Liver (tissue), 9 donors: Measurements from ENCODE around the gene COL12A1. TPM values are rescaled to one million over a fixed set of nuclear protein-coding genes. Genes with fewer than 3 reads are reported as not detected.

Source experiments
- DNase-seq: peaks from one replicate; pipeline ENCODE4 v3.0.0-alpha.2; 2017; ENCODE audit warnings: low spot score
- H3K27ac ChIP-seq, 2 donors: one replicate each; pipeline ENCODE4 v1.7.0; 2013; ENCODE audit warnings: inconsistent platforms in 2 of 2, low read length in 2 of 2, control low read depth in 1 of 2, low read depth in 1 of 2, mild to moderate bottlenecking in 1 of 2
- H3K27me3 ChIP-seq, 4 donors: one replicate each; pipeline versions ENCODE4 v1.6.1 to v1.7.0; 2013; ENCODE audit warnings: low read length in 3 of 4, inconsistent platforms in 1 of 4, mild to moderate bottlenecking in 1 of 4, moderate library complexity in 1 of 4; ENCODE audit not compliant: control insufficient read depth in 4 of 4, insufficient read depth in 4 of 4
- H3K36me3 ChIP-seq, 4 donors: one replicate each; pipeline versions ENCODE4 v1.6.1 to v1.7.0; 2013; ENCODE audit warnings: low read length in 3 of 4, mild to moderate bottlenecking in 3 of 4, low read depth in 1 of 4, moderate library complexity in 1 of 4; ENCODE audit not compliant: control insufficient read depth in 4 of 4, insufficient read depth in 3 of 4
- H3K4me1 ChIP-seq, 4 donors: one replicate each; pipeline versions ENCODE4 v1.6.1 to v1.7.0; 2013; ENCODE audit warnings: low read length in 3 of 4, mild to moderate bottlenecking in 3 of 4, moderate library complexity in 1 of 4; ENCODE audit not compliant: control insufficient read depth in 4 of 4, insufficient read depth in 4 of 4
- H3K4me3 ChIP-seq, 3 donors: one replicate each; pipeline versions ENCODE4 v1.6.1 to v1.7.0; 2013; ENCODE audit warnings: low read length in 3 of 3, control low read depth in 1 of 3, low read depth in 1 of 3, mild to moderate bottlenecking in 1 of 3
- H3K9ac ChIP-seq, 2 donors: one replicate each; pipeline ENCODE4 v1.7.0; 2013; ENCODE audit warnings: low read length in 2 of 2, mild to moderate bottlenecking in 2 of 2, moderate library complexity in 2 of 2, control low read depth in 1 of 2, low read depth in 1 of 2
- H3K9me3 ChIP-seq, 4 donors: one replicate each; pipeline versions ENCODE4 v1.6.1 to v1.7.0; 2013; ENCODE audit warnings: low read length in 3 of 4; ENCODE audit not compliant: control insufficient read depth in 4 of 4
- ATF3 ChIP-seq: IDR thresholded peaks from 2 replicates; pipeline ENCODE4 v1.6.1; 2016; ENCODE audit warnings: antibody characterized with exemption
- CTCF ChIP-seq: fragments of 150-350 bp; IDR thresholded peaks from 2 replicates; pipeline ENCODE4 v1.5.1; 2017; ENCODE audit warnings: improper control_type of control experiment, low read depth, low read length; ENCODE audit not compliant: missing input control
- EGR1 ChIP-seq, 2 donors: IDR thresholded peaks; 2 replicates each; pipeline ENCODE4 v1.6.1; 2016 to 2018; ENCODE audit warnings: antibody characterized with exemption in 2 of 2, low read depth in 2 of 2
- FOXA1 ChIP-seq: IDR thresholded peaks from 2 replicates; pipeline ENCODE4 v1.6.1; 2016; ENCODE audit warnings: antibody characterized with exemption
- FOXA2 ChIP-seq: IDR thresholded peaks from 2 replicates; pipeline ENCODE4 v1.6.1; 2016; ENCODE audit warnings: antibody characterized with exemption
- GABPA ChIP-seq, 2 donors: IDR thresholded peaks in 1 of 2; conservative IDR thresholded peaks in 1 of 2; 2 replicates each; pipeline ENCODE4 v1.6.1; 2016; ENCODE audit warnings: antibody characterized with exemption in 2 of 2, mild to moderate bottlenecking in 1 of 2, moderate library complexity in 1 of 2
- HNF4A ChIP-seq, 2 donors: conservative IDR thresholded peaks; 2 replicates each; pipeline ENCODE4 v1.6.1; 2016; ENCODE audit warnings: antibody characterized with exemption in 2 of 2, mild to moderate bottlenecking in 2 of 2
- HNF4G ChIP-seq: IDR thresholded peaks from 2 replicates; pipeline ENCODE4 v1.6.1; 2016; ENCODE audit warnings: antibody characterized with exemption
- JUND ChIP-seq, 2 donors: IDR thresholded peaks; 2 replicates each; pipeline ENCODE4 v1.6.1; 2016; ENCODE audit warnings: antibody characterized with exemption in 2 of 2
- MAX ChIP-seq: IDR thresholded peaks from 2 replicates; pipeline ENCODE4 v1.6.1; 2016; ENCODE audit warnings: antibody characterized with exemption
- NR2F2 ChIP-seq: IDR thresholded peaks from 2 replicates; pipeline ENCODE4 v1.6.1; 2016; ENCODE audit warnings: antibody characterized with exemption
- RAD21 ChIP-seq, 2 donors: IDR thresholded peaks; 2 replicates each; pipeline ENCODE4 v1.6.1; 2016; ENCODE audit warnings: antibody characterized with exemption in 2 of 2, mild to moderate bottlenecking in 2 of 2
- REST ChIP-seq: IDR thresholded peaks from 2 replicates; pipeline ENCODE4 v1.6.1; 2016; ENCODE audit warnings: antibody characterized with exemption, mild to moderate bottlenecking
- RXRA ChIP-seq, 2 donors: IDR thresholded peaks; 2 replicates each; pipeline ENCODE4 v1.6.1; 2017 to 2018; ENCODE audit warnings: antibody characterized with exemption in 2 of 2, mild to moderate bottlenecking in 1 of 2
- SP1 ChIP-seq: IDR thresholded peaks from 2 replicates; pipeline ENCODE4 v1.6.1; 2018; ENCODE audit warnings: antibody characterized with exemption, mild to moderate bottlenecking
- TAF1 ChIP-seq: conservative IDR thresholded peaks from 2 replicates; pipeline ENCODE4 v1.6.1; 2016; ENCODE audit warnings: antibody characterized with exemption, mild to moderate bottlenecking
- YY1 ChIP-seq: IDR thresholded peaks from 2 replicates; pipeline ENCODE4 v1.6.1; 2016; ENCODE audit warnings: antibody characterized with exemption, mild to moderate bottlenecking
- ZBTB33 ChIP-seq: IDR thresholded peaks from 2 replicates; pipeline ENCODE4 v1.6.1; 2016; ENCODE audit warnings: antibody characterized with exemption
- WGBS: extraction: QIAGEN DNeasy Blood & Tissue Kit; methylation state at CpG from one replicate; pipeline ENCODE4 v1.1.7; 2013; 5-methylcytosine and 5-hydroxymethylcytosine counted together
- polyA plus RNA-seq, 2 donors: library from polyadenylated mRNA; stranded (reverse) in 1 of 2; unstranded in 1 of 2; fragments of 200-250 nt in 1 of 2; fragments of >200 nt in 1 of 2; fragmentation: Nextera tagmentation in 1 of 2; extraction: Ambion mirVana in 1 of 2; gene quantifications; one replicate each; pipeline versions ENCODE4 v1.2.1 to v1.2.3, GENCODE V29; 2013 to 2015
- total RNA-seq, 2 donors: library from RNA; depleted of rRNA; stranded (reverse); fragments of >200 nt; gene quantifications; one replicate each; pipeline ENCODE4 v1.2.3, GENCODE V29; 2014
- donor health status: healthy.
- donor health status: healthy.
- donor health status: healthy.
- donor health status: healthy.
- donor health status: healthy.

The COL12A1 gene
- total and polyA plus RNA-seq, 4 donors: 0.15 to 5.1 (median 1.8) TPM

- no peak for DNase-seq
- no peak overlapping the region for H3K9ac ChIP-seq
- H3K9me3 ChIP-seq: no peaks in the 10 kb centered on the region
- H3K27me3 ChIP-seq: peaks cover 0 to 7% (median 0%) of the 10 kb centered on the region in 4 donors
- no peak for TF ChIP-seq GABPA (IDR thresholded peaks at IDR 0.05 in 1 of 2, conservative IDR thresholded peaks at IDR 0.05 in 1 of 2)
- no peak for TF ChIP-seq FOXA1
- TF ChIP-seq JUND (IDR thresholded peaks at IDR 0.05): no peak
- no peak for TF ChIP-seq YY1
- TF ChIP-seq RAD21 (IDR thresholded peaks at IDR 0.05): no peak
- no peak for TF ChIP-seq CTCF
- no peak for TF ChIP-seq REST
- TF ChIP-seq ZBTB33: no peak
- TF ChIP-seq HNF4A (conservative IDR thresholded peaks at IDR 0.05): no peak
- TF ChIP-seq MAX: no peak
- no peak for TF ChIP-seq EGR1 (IDR thresholded peaks at IDR 0.05; ENCODE audit: low read depth in 2 of 2)
- no peak for TF ChIP-seq RXRA (IDR thresholded peaks at IDR 0.05)
- no peak for TF ChIP-seq ATF3
- no peak for TF ChIP-seq NR2F2
- TF ChIP-seq HNF4G: no peak
- no peak for TF ChIP-seq TAF1
- no peak for TF ChIP-seq FOXA2
- WGBS: 56% methylated on average over 2 of the region's 2 CpGs
- no peak overlapping the region for H3K27ac ChIP-seq
- no peaks in the 10 kb centered on the region for H3K36me3 ChIP-seq
- no peaks in the 10 kb centered on the region for H3K4me1 ChIP-seq
- H3K4me3 ChIP-seq: no peak overlapping the region
Observed at GRCh38 chr6:75077701-75078100, 128.2 kb downstream of the COL12A1 start.

- peaks cover 0 to 7% (median 0%) of the 10 kb centered on the region in 4 donors for H3K27me3 ChIP-seq
- 84% methylated on average over 5 of the region's 5 CpGs for WGBS
- H3K4me1 ChIP-seq: no peaks in the 10 kb centered on the region
- no peak overlapping the region for H3K27ac ChIP-seq
- no peak overlapping the region for H3K9ac ChIP-seq
- no peaks in the 10 kb centered on the region for H3K36me3 ChIP-seq
- no peak overlapping the region for H3K4me3 ChIP-seq
- no peaks in the 10 kb centered on the region for H3K9me3 ChIP-seq
- DNase-seq: no peak
- TF ChIP-seq HNF4A (conservative IDR thresholded peaks at IDR 0.05) (no peak), RAD21 (IDR thresholded peaks at IDR 0.05) (no peak), SP1 (no peak), RXRA (IDR thresholded peaks at IDR 0.05) (no peak), ZBTB33 (no peak), FOXA1 (no peak), MAX (no peak), TAF1 (no peak), JUND (IDR thresholded peaks at IDR 0.05) (no peak), HNF4G (no peak), NR2F2 (no peak), GABPA (IDR thresholded peaks at IDR 0.05 in 1 of 2, conservative IDR thresholded peaks at IDR 0.05 in 1 of 2) (no peak), FOXA2 (no peak), REST (no peak), YY1 (no peak)
Observed at GRCh38 chr6:75076009-75076408, 129.8 kb downstream of the COL12A1 start.
